MG63 (cell line): ENCODE measurements around the gene BAZ2B. TPM values are rescaled to one million over a fixed set of nuclear protein-coding genes. Genes with fewer than 3 reads are reported as not detected.

Source experiments
- total RNA-seq: library from RNA; depleted of rRNA; stranded (reverse); fragments of >200 nt; shearing (Covaris generic); gene quantifications from 2 replicates; pipeline ENCODE4 v1.2.3, GENCODE V29; 2014; ENCODE audit warnings: low replicate concordance; rRNA removed

BAZ2B gene
- total RNA-seq, 1 experiment from 2014 or later: 2.1 TPM

Other genes with a start within 250 kb of the BAZ2B start
- 105 and 340 TPM in 2 replicates for gene MARCHF7, start 96.0 kb upstream of the BAZ2B start, total RNA-seq
- 4.4 and 8.9 TPM in 2 replicates for gene CD302, start 181.7 kb upstream of the BAZ2B start, total RNA-seq